KMS-11 (cell line): ENCODE data around the gene DTNBP1.

ENCODE experiments used
- H2AFZ ChIP-seq: fragments of 200-600 bp; sonication (generic); 2 replicates; pipeline ENCODE4 v1.6.1; 2016; ENCODE audit warnings: antibody characterized with exemption, mixed run types, low read depth
- H3K27ac ChIP-seq: fragments of 200-600 bp; sonication (generic); 2 replicates; pipeline ENCODE4 v1.6.1; 2016; ENCODE audit warnings: mild to moderate bottlenecking, mixed run types
- H3K27me3 ChIP-seq: fragments of 200-600 bp; sonication (generic); 2 replicates; pipeline ENCODE4 v1.6.1; 2017; ENCODE audit warnings: mild to moderate bottlenecking, low read depth, mixed run types, moderate library complexity; ENCODE audit not compliant: insufficient read depth
- H3K36me3 ChIP-seq: fragments of 200-600 bp; sonication (generic); 2 replicates; pipeline ENCODE4 v1.6.1; 2017; ENCODE audit warnings: mild to moderate bottlenecking, mixed run types; ENCODE audit not compliant: insufficient read depth
- H3K4me1 ChIP-seq: fragments of 200-600 bp; sonication (generic); 2 replicates; pipeline ENCODE4 v1.6.1; 2016; ENCODE audit warnings: mild to moderate bottlenecking, low read depth, mixed run types; ENCODE audit not compliant: poor library complexity, severe bottlenecking
- H3K4me2 ChIP-seq: fragments of 200-600 bp; sonication (generic); 2 replicates; pipeline ENCODE4 v1.7.0; 2016; ENCODE audit warnings: mild to moderate bottlenecking, mixed run types
- H3K4me3 ChIP-seq: fragments of 200-600 bp; sonication (generic); IDR thresholded peaks from 2 replicates; pipeline ENCODE4 v1.6.1; 2017; ENCODE audit warnings: low read depth, low read length, mixed read lengths; ENCODE audit not compliant: insufficient read depth
- H3K79me2 ChIP-seq: fragments of 200-600 bp; sonication (generic); 2 replicates; pipeline ENCODE4 v1.6.1; 2016; ENCODE audit warnings: low read depth, mixed run types; ENCODE audit not compliant: insufficient read depth
- H3K9ac ChIP-seq: fragments of 200-600 bp; sonication (generic); 2 replicates; pipeline ENCODE4 v1.6.1; 2016; ENCODE audit warnings: mild to moderate bottlenecking, mixed run types
- H4K20me1 ChIP-seq: fragments of 200-600 bp; sonication (generic); 2 replicates; pipeline ENCODE4 v1.6.1; 2016; ENCODE audit warnings: mild to moderate bottlenecking, mixed run types; ENCODE audit not compliant: insufficient read depth
- CTCF ChIP-seq: fragments of 200-600 bp; sonication (generic); conservative IDR thresholded peaks from 2 replicates; pipeline ENCODE4 v1.6.1; 2017; ENCODE audit warnings: low read depth, mild to moderate bottlenecking, antibody characterized with exemption, low read length, moderate library complexity, mixed read lengths

The DTNBP1 gene

GRCh38 chr6:15570171-15570570, 92.7 kb downstream of the DTNBP1 start:
- Histone ChIP-seq H3K4me1 (no peaks in the 10 kb centered on the region), H2AFZ (no peak overlapping the region), H3K9ac (no peak overlapping the region), H3K79me2 (no peaks in the 10 kb centered on the region), H3K27me3 (no peaks in the 10 kb centered on the region), H3K36me3 (no peaks in the 10 kb centered on the region), H3K4me2 (no peak overlapping the region), H3K4me3 (no peak overlapping the region), H4K20me1 (no peaks in the 10 kb centered on the region), H3K27ac (no peak overlapping the region)
- TF ChIP-seq CTCF, result no peak

GRCh38 chr6:15569035-15569995, 93.5 kb downstream of the DTNBP1 start:
- no peaks in the 10 kb centered on the region for H3K79me2 ChIP-seq
- no peak overlapping the region for H3K4me3 ChIP-seq
- no peaks in the 10 kb centered on the region for H3K36me3 ChIP-seq
- H3K4me2 ChIP-seq, result no peak overlapping the region
- H2AFZ ChIP-seq, result no peak overlapping the region
- H3K4me1 ChIP-seq, result no peaks in the 10 kb centered on the region
- H3K27ac ChIP-seq, result no peak overlapping the region
- no peak for TF ChIP-seq CTCF
- no peak overlapping the region for H3K9ac ChIP-seq
- no peaks in the 10 kb centered on the region for H3K27me3 ChIP-seq
- no peaks in the 10 kb centered on the region for H4K20me1 ChIP-seq

GRCh38 chr6:15562977-15563376, 99.9 kb downstream of the DTNBP1 start:
- H3K36me3 ChIP-seq, result no peaks in the 10 kb centered on the region
- no peak overlapping the region for H3K27ac ChIP-seq
- no peak overlapping the region for H3K4me3 ChIP-seq
- no peak overlapping the region for H2AFZ ChIP-seq
- no peak for TF ChIP-seq CTCF
- no peaks in the 10 kb centered on the region for H3K79me2 ChIP-seq
- no peak overlapping the region for H3K4me2 ChIP-seq
- H3K27me3 ChIP-seq, result no peaks in the 10 kb centered on the region
- H4K20me1 ChIP-seq, result no peaks in the 10 kb centered on the region
- H3K9ac ChIP-seq, result no peak overlapping the region
- no peaks in the 10 kb centered on the region for H3K4me1 ChIP-seq

GRCh38 chr6:15561447-15562199, 101.2 kb downstream of the DTNBP1 start:
- H3K4me1 ChIP-seq, result no peaks in the 10 kb centered on the region
- no peak overlapping the region for H3K27ac ChIP-seq
- H3K4me2 ChIP-seq, result no peak overlapping the region
- H3K36me3 ChIP-seq, result no peaks in the 10 kb centered on the region
- H3K27me3 ChIP-seq, result no peaks in the 10 kb centered on the region
- no peak overlapping the region for H3K9ac ChIP-seq
- TF ChIP-seq CTCF, result no peak
- no peaks in the 10 kb centered on the region for H4K20me1 ChIP-seq
- H3K79me2 ChIP-seq, result no peaks in the 10 kb centered on the region
- no peak overlapping the region for H2AFZ ChIP-seq
- H3K4me3 ChIP-seq, result no peak overlapping the region
